Liver (tissue), 9 donors: ENCODE results near the gene LGR5. TPM values are rescaled to one million over a fixed set of nuclear protein-coding genes. Genes with fewer than 3 reads are reported as not detected.

Source experiments
- DNase-seq: peaks from one replicate; pipeline ENCODE4 v3.0.0-alpha.2; 2017; ENCODE audit warnings: low spot score
- H3K27ac ChIP-seq, 2 donors: one replicate each; pipeline ENCODE4 v1.7.0; 2013; ENCODE audit warnings: inconsistent platforms in 2 of 2, low read length in 2 of 2, control low read depth in 1 of 2, low read depth in 1 of 2, mild to moderate bottlenecking in 1 of 2
- H3K27me3 ChIP-seq, 4 donors: one replicate each; pipeline versions ENCODE4 v1.6.1 to v1.7.0; 2013; ENCODE audit warnings: low read length in 3 of 4, inconsistent platforms in 1 of 4, mild to moderate bottlenecking in 1 of 4, moderate library complexity in 1 of 4; ENCODE audit not compliant: control insufficient read depth in 4 of 4, insufficient read depth in 4 of 4
- H3K36me3 ChIP-seq, 4 donors: one replicate each; pipeline versions ENCODE4 v1.6.1 to v1.7.0; 2013; ENCODE audit warnings: low read length in 3 of 4, mild to moderate bottlenecking in 3 of 4, low read depth in 1 of 4, moderate library complexity in 1 of 4; ENCODE audit not compliant: control insufficient read depth in 4 of 4, insufficient read depth in 3 of 4
- H3K4me1 ChIP-seq, 4 donors: one replicate each; pipeline versions ENCODE4 v1.6.1 to v1.7.0; 2013; ENCODE audit warnings: low read length in 3 of 4, mild to moderate bottlenecking in 3 of 4, moderate library complexity in 1 of 4; ENCODE audit not compliant: control insufficient read depth in 4 of 4, insufficient read depth in 4 of 4
- H3K4me3 ChIP-seq, 3 donors: one replicate each; pipeline versions ENCODE4 v1.6.1 to v1.7.0; 2013; ENCODE audit warnings: low read length in 3 of 3, control low read depth in 1 of 3, low read depth in 1 of 3, mild to moderate bottlenecking in 1 of 3
- H3K9ac ChIP-seq, 2 donors: one replicate each; pipeline ENCODE4 v1.7.0; 2013; ENCODE audit warnings: low read length in 2 of 2, mild to moderate bottlenecking in 2 of 2, moderate library complexity in 2 of 2, control low read depth in 1 of 2, low read depth in 1 of 2
- H3K9me3 ChIP-seq, 4 donors: one replicate each; pipeline versions ENCODE4 v1.6.1 to v1.7.0; 2013; ENCODE audit warnings: low read length in 3 of 4; ENCODE audit not compliant: control insufficient read depth in 4 of 4
- EGR1 ChIP-seq, 2 donors: IDR thresholded peaks; 2 replicates each; pipeline ENCODE4 v1.6.1; 2016 to 2018; ENCODE audit warnings: antibody characterized with exemption in 2 of 2, low read depth in 2 of 2
- FOXA1 ChIP-seq: IDR thresholded peaks from 2 replicates; pipeline ENCODE4 v1.6.1; 2016; ENCODE audit warnings: antibody characterized with exemption
- FOXA2 ChIP-seq: IDR thresholded peaks from 2 replicates; pipeline ENCODE4 v1.6.1; 2016; ENCODE audit warnings: antibody characterized with exemption
- GABPA ChIP-seq, 2 donors: IDR thresholded peaks in 1 of 2; conservative IDR thresholded peaks in 1 of 2; 2 replicates each; pipeline ENCODE4 v1.6.1; 2016; ENCODE audit warnings: antibody characterized with exemption in 2 of 2, mild to moderate bottlenecking in 1 of 2, moderate library complexity in 1 of 2
- HNF4G ChIP-seq: IDR thresholded peaks from 2 replicates; pipeline ENCODE4 v1.6.1; 2016; ENCODE audit warnings: antibody characterized with exemption
- JUND ChIP-seq, 2 donors: IDR thresholded peaks; 2 replicates each; pipeline ENCODE4 v1.6.1; 2016; ENCODE audit warnings: antibody characterized with exemption in 2 of 2
- NR2F2 ChIP-seq: IDR thresholded peaks from 2 replicates; pipeline ENCODE4 v1.6.1; 2016; ENCODE audit warnings: antibody characterized with exemption
- RAD21 ChIP-seq, 2 donors: IDR thresholded peaks; 2 replicates each; pipeline ENCODE4 v1.6.1; 2016; ENCODE audit warnings: antibody characterized with exemption in 2 of 2, mild to moderate bottlenecking in 2 of 2
- RXRA ChIP-seq, 2 donors: IDR thresholded peaks; 2 replicates each; pipeline ENCODE4 v1.6.1; 2017 to 2018; ENCODE audit warnings: antibody characterized with exemption in 2 of 2, mild to moderate bottlenecking in 1 of 2
- SP1 ChIP-seq: IDR thresholded peaks from 2 replicates; pipeline ENCODE4 v1.6.1; 2018; ENCODE audit warnings: antibody characterized with exemption, mild to moderate bottlenecking
- TAF1 ChIP-seq: conservative IDR thresholded peaks from 2 replicates; pipeline ENCODE4 v1.6.1; 2016; ENCODE audit warnings: antibody characterized with exemption, mild to moderate bottlenecking
- YY1 ChIP-seq: IDR thresholded peaks from 2 replicates; pipeline ENCODE4 v1.6.1; 2016; ENCODE audit warnings: antibody characterized with exemption, mild to moderate bottlenecking
- WGBS: extraction: QIAGEN DNeasy Blood & Tissue Kit; methylation state at CpG from one replicate; pipeline ENCODE4 v1.1.7; 2013; 5-methylcytosine and 5-hydroxymethylcytosine counted together
- polyA plus RNA-seq, 2 donors: library from polyadenylated mRNA; stranded (reverse) in 1 of 2; unstranded in 1 of 2; fragments of 200-250 nt in 1 of 2; fragments of >200 nt in 1 of 2; fragmentation: Nextera tagmentation in 1 of 2; extraction: Ambion mirVana in 1 of 2; gene quantifications; one replicate each; pipeline versions ENCODE4 v1.2.1 to v1.2.3, GENCODE V29; 2013 to 2015
- total RNA-seq, 2 donors: library from RNA; depleted of rRNA; stranded (reverse); fragments of >200 nt; gene quantifications; one replicate each; pipeline ENCODE4 v1.2.3, GENCODE V29; 2014
- TF ChIP-seq, protein P1 (sequence below): IDR thresholded peaks from 2 replicates; pipeline ENCODE4 v1.6.1; 2016; ENCODE audit warnings: antibody characterized with exemption
- TF ChIP-seq, protein P2 (sequence below): IDR thresholded peaks from 2 replicates; pipeline ENCODE4 v1.6.1; 2016; ENCODE audit warnings: antibody characterized with exemption
- TF ChIP-seq, protein P3 (sequence below): fragments of 150-350 bp; IDR thresholded peaks from 2 replicates; pipeline ENCODE4 v1.5.1; 2017; ENCODE audit warnings: improper control_type of control experiment, low read depth, low read length; ENCODE audit not compliant: missing input control
- TF ChIP-seq, protein P4 (sequence below): IDR thresholded peaks from 2 replicates; pipeline ENCODE4 v1.6.1; 2016; ENCODE audit warnings: antibody characterized with exemption
- TF ChIP-seq, protein P5 (sequence below): IDR thresholded peaks from 2 replicates; pipeline ENCODE4 v1.6.1; 2016; ENCODE audit warnings: antibody characterized with exemption, mild to moderate bottlenecking
- donor health status: healthy.
- donor health status: healthy.
- donor health status: healthy.
- donor health status: healthy.
- donor health status: healthy.

Gene LGR5
- total and polyA plus RNA-seq, 4 donors = 0.17 to 0.99 (median 0.82) TPM

DNA sequence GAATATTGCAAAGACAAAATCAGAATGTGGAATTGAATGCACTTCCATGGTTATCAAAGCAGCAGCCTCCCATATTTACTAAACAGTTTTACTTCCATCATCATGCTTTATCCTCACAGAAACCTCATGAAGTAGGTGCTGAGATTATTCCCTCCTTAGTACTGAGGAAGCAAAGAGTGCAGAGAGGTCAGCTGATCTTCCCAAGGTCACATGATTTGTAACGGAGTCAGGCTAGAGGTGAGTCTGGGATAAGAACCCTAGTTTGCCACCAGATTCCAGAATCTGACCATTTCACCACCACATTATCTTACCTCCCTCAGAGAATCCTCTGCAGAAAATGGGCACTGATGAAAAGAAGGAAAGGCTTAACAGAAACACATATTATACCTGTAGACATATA is 102.0 kb downstream of the LGR5 start:
- TF ChIP-seq EGR1 (IDR thresholded peaks at IDR 0.05; ENCODE audit: low read depth in 2 of 2) (no peak), TAF1 (no peak), NR2F2 (no peak), RXRA (IDR thresholded peaks at IDR 0.05) (no peak), FOXA2 (no peak), FOXA1 (no peak), HNF4G (no peak), YY1 (no peak)
- TF ChIP-seq, protein P1, sequence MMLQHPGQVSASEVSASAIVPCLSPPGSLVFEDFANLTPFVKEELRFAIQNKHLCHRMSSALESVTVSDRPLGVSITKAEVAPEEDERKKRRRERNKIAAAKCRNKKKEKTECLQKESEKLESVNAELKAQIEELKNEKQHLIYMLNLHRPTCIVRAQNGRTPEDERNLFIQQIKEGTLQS = no peak
- TF ChIP-seq, protein P2, sequence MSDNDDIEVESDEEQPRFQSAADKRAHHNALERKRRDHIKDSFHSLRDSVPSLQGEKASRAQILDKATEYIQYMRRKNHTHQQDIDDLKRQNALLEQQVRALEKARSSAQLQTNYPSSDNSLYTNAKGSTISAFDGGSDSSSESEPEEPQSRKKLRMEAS = no peak
- TF ChIP-seq, protein P3, sequence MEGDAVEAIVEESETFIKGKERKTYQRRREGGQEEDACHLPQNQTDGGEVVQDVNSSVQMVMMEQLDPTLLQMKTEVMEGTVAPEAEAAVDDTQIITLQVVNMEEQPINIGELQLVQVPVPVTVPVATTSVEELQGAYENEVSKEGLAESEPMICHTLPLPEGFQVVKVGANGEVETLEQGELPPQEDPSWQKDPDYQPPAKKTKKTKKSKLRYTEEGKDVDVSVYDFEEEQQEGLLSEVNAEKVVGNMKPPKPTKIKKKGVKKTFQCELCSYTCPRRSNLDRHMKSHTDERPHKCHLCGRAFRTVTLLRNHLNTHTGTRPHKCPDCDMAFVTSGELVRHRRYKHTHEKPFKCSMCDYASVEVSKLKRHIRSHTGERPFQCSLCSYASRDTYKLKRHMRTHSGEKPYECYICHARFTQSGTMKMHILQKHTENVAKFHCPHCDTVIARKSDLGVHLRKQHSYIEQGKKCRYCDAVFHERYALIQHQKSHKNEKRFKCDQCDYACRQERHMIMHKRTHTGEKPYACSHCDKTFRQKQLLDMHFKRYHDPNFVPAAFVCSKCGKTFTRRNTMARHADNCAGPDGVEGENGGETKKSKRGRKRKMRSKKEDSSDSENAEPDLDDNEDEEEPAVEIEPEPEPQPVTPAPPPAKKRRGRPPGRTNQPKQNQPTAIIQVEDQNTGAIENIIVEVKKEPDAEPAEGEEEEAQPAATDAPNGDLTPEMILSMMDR = no peak
- Histone ChIP-seq H3K27me3 (no peaks in the 10 kb centered on the region), H3K36me3 (no peaks in the 10 kb centered on the region), H3K27ac (no peak overlapping the region), H3K9me3 (no peaks in the 10 kb centered on the region), H3K9ac (no peak overlapping the region), H3K4me1 (no peaks in the 10 kb centered on the region), H3K4me3 (no peak overlapping the region)
- DNase-seq = no peak
- WGBS = 65% methylated on average over 1 of the region's 1 CpG

DNA sequence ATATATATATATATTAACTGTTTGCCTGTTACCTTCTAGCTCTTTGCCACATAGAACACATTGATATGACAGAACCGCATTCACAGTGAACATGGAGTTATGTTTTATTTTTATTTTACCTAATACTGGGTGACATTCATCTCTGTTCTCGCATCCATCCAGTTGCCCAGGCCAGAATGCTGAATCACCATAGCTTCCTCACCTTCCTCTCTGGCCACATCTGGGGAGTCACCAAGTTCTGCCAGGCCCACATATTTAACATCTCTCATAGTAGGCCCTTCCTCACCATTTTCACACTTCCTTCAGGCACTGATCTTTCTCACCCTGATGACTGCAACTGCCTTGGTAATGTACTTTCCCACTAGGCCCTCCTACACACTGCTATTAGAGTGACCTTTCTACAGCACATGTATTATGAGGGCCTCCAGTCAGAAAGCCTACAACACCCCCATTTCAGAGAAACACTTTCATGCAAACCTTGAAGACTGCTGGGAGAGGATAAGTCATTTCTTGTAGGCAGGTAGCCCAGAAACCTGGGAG is 106.8 kb downstream of the LGR5 start:
- no peaks in the 10 kb centered on the region for H3K36me3 ChIP-seq
- no peak overlapping the region for H3K27ac ChIP-seq
- TF ChIP-seq SP1 (no peak), YY1 (no peak), JUND (IDR thresholded peaks at IDR 0.05) (no peak), FOXA2 (no peak), RAD21 (IDR thresholded peaks at IDR 0.05) (no peak), NR2F2 (no peak), RXRA (IDR thresholded peaks at IDR 0.05) (no peak), EGR1 (IDR thresholded peaks at IDR 0.05; ENCODE audit: low read depth in 2 of 2) (no peak), TAF1 (no peak), FOXA1 (no peak), HNF4G (no peak), GABPA (IDR thresholded peaks at IDR 0.05 in 1 of 2, conservative IDR thresholded peaks at IDR 0.05 in 1 of 2) (no peak)
- TF ChIP-seq, protein P2 = no peak
- TF ChIP-seq, protein P4, sequence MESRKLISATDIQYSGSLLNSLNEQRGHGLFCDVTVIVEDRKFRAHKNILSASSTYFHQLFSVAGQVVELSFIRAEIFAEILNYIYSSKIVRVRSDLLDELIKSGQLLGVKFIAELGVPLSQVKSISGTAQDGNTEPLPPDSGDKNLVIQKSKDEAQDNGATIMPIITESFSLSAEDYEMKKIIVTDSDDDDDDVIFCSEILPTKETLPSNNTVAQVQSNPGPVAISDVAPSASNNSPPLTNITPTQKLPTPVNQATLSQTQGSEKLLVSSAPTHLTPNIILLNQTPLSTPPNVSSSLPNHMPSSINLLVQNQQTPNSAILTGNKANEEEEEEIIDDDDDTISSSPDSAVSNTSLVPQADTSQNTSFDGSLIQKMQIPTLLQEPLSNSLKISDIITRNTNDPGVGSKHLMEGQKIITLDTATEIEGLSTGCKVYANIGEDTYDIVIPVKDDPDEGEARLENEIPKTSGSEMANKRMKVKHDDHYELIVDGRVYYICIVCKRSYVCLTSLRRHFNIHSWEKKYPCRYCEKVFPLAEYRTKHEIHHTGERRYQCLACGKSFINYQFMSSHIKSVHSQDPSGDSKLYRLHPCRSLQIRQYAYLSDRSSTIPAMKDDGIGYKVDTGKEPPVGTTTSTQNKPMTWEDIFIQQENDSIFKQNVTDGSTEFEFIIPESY = no peak
- TF ChIP-seq, protein P1 = no peak
- TF ChIP-seq, protein P5, sequence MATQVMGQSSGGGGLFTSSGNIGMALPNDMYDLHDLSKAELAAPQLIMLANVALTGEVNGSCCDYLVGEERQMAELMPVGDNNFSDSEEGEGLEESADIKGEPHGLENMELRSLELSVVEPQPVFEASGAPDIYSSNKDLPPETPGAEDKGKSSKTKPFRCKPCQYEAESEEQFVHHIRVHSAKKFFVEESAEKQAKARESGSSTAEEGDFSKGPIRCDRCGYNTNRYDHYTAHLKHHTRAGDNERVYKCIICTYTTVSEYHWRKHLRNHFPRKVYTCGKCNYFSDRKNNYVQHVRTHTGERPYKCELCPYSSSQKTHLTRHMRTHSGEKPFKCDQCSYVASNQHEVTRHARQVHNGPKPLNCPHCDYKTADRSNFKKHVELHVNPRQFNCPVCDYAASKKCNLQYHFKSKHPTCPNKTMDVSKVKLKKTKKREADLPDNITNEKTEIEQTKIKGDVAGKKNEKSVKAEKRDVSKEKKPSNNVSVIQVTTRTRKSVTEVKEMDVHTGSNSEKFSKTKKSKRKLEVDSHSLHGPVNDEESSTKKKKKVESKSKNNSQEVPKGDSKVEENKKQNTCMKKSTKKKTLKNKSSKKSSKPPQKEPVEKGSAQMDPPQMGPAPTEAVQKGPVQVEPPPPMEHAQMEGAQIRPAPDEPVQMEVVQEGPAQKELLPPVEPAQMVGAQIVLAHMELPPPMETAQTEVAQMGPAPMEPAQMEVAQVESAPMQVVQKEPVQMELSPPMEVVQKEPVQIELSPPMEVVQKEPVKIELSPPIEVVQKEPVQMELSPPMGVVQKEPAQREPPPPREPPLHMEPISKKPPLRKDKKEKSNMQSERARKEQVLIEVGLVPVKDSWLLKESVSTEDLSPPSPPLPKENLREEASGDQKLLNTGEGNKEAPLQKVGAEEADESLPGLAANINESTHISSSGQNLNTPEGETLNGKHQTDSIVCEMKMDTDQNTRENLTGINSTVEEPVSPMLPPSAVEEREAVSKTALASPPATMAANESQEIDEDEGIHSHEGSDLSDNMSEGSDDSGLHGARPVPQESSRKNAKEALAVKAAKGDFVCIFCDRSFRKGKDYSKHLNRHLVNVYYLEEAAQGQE = no peak
- TF ChIP-seq, protein P3 = no peak
- no peaks in the 10 kb centered on the region for H3K27me3 ChIP-seq
- WGBS = 95% methylated on average over 2 of the region's 2 CpGs
- no peak for DNase-seq
- no peak overlapping the region for H3K9ac ChIP-seq
- H3K9me3 ChIP-seq = no peaks in the 10 kb centered on the region
- H3K4me3 ChIP-seq = no peak overlapping the region
- H3K4me1 ChIP-seq = no peaks in the 10 kb centered on the region
